Stimulated activated CD8-positive, alpha-beta memory T cell treated with anti-CD3 and anti-CD28 coated beads, Interleukin-7, amount 100 ng/mL, for 4 hours (primary cell): Measurements from ENCODE around the gene DYNC2I2.
A peak's percentile ranks its signal among the peaks of the same experiment; 100 is the strongest.
"Not testable (repeated sequence)": the region's sequence is repeated elsewhere in the genome, so short reads cannot be mapped to it uniquely, and the experiment has no call there.

ENCODE experiments used
- DNase-seq, 2 donors: peaks; one replicate each; pipeline ENCODE4 v3.0.0-alpha.2; 2020; ENCODE audit warnings: low read depth in 2 of 2

The DYNC2I2 gene

DNA sequence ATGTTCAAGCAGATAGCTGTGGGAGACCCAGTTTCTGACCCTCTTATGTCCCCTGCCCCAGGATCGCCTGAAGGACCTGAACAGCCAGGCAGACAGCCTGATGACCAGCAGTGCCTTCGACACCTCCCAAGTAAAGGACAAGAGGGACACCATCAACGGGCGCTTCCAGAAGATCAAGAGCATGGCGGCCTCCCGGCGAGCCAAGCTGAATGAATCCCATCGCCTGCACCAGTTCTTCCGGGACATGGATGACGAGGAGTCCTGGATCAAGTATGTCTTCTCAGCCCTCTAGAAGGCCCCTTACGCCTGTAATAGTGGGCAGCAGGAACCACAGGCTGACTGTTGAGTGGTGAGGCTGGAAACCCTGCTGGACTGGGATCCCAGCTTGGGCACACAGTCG lies 41.1 kb downstream of the DYNC2I2 start:
- no peak for DNase-seq

DNA sequence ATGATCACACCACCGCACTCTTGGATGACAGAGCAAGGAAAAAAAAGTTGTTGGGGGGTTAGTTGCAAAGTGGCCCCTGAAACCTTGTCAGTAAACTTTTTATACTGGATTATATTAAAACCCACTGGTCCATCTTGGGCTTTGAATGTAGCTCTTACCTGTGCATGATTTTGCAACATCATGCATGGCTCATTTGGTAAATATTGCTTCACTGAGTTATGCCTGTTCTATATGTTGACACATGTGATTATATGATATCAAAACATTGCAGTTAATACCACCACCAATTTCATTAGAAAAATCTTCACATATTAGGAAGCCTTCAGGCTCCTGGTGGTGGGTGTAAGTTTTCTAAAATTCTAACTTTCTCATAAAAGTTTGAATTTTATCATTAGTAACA lies 41.9 kb downstream of the DYNC2I2 start:
- no peak for DNase-seq

DNA sequence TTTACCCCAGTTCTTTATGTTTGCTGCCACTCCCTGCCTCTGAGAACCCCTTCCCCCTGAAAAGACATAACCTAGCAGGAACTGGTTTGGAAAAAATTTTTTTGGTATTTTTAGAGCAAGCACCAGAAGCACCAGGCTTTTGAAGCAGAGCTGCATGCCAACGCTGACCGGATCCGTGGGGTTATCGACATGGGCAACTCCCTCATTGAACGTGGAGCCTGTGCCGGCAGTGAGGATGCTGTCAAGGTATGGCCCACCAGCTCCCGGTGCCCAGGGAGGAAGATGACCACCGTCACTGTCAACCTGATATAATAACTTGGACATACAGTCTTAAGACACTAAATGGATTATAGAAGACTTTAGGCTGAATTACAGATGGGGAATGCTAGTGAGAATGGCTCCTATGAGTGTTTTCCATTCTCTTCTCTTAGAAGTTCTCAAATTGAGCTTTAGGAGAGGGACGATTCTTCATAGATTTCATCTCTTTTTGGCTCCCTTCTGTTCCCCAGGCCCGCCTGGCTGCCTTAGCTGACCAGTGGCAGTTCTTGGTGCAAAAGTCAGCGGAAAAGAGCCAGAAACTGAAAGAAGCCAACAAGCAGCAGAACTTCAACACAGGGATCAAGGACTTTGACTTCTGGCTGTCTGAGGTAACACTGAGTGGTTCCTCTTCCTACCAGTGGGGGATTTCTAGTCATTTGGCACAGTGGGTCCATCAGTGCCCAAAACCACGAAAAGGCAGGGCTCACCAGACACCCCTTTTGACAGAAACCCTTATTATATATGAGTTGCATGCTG lies 44.9 kb downstream of the DYNC2I2 start:
- DNase-seq = no peak

DNA sequence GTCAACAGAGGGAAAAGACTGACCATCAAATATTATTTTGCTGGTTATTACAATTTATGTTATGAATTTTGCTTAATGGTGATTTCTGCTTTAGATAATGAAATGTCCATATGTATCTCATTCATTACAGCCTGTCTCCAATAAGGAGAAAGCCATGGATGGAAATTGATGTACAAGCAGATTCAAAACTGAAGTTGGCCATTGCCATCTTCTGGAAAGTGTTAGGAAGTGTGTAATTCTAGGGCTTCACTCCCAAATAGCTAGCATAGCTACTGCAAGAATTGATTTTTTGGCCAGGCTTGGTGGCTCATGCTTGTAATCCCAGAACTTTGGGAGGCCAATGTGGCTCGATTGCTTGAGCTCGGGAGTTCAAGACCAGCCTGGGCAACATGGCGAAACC lies 45.8 kb downstream of the DYNC2I2 start:
- no peak for DNase-seq

DNA sequence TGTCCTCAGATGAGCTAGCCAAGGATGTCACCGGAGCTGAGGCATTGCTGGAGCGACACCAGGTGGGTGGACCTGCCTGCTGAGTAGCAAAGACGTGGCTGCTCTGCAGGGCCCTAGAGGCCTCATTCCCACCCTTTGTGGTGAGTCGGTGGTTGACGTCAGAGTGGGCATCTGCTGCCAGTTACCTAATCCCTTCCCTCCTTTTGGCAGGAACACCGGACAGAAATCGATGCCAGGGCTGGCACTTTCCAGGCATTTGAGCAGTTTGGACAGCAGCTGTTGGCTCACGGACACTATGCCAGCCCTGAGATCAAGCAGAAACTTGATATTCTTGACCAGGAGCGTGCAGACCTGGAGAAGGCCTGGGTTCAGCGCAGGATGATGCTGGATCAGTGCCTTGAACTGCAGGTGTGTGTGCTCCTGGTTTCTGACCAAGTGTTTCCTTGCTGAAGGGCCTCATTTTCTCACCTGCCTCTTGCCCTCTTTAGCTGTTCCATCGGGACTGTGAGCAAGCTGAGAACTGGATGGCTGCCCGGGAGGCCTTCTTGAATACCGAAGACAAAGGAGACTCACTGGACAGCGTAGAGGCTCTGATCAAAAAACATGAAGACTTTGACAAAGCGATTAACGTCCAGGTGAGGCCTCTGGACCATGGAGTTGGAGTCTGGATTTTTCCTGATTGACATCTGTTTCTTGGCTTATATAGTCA lies 48.9 kb downstream of the DYNC2I2 start:
- DNase-seq = no peak

DNA sequence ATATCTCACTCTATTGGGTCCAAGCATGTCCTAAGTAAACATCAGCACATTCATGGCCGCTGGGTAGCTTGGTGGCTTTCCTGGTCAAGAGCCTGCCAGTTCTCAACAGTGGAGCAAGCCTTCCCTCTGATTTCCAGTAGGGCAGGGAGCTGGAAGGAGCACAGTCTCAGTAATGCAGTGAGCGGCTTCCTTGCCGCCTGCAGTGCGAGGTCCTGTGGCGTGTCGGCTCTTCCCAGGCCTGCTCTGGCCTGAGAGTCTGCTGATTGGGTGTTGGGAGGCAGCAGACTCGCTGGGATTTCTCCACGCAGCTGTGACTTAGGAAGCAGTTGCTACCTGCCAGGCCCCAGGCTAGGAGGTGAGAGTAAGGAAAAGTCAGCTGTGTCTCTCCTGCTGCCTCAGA lies 53.0 kb downstream of the DYNC2I2 start:
- DNase-seq = no peak

DNA sequence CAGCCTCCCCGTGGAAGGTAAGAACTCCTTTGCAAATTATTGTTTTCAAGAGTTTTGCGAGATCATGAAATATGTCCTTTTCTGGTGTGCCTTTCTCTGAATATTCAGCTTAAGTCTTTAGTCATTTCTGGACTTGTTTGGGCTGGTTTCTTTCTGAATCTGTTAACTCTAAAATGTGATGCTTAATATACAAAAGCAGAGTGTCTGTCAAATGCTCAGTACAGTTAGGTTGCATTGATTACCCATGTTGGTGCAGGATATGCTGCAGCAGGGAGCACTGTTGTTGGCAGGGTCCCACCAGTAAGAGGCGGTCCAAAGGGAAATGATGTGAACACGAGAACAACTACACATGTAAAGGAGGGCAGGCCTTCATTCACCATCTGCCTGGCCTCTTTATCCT lies 56.5 kb downstream of the DYNC2I2 start:
- no peak for DNase-seq

DNA sequence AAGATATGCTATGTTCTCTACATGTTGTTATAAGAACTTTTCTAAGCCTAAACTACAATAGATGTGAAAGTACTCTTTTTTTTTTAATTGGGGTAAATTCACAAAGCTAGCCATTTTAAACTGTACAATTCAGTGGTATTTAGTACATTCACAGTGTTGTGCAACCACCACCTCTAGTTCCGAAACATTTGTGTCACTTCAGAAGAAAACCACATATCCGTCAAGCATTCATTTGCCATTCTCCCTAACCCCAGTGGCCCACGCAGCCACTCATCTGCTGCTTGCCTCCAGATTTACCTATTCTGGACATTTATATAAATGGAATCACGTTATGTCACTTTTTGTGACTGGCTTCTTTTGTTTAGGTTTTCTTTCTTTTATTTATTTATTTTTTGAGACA lies 61.2 kb downstream of the DYNC2I2 start:
- DNase-seq = no peak

DNA sequence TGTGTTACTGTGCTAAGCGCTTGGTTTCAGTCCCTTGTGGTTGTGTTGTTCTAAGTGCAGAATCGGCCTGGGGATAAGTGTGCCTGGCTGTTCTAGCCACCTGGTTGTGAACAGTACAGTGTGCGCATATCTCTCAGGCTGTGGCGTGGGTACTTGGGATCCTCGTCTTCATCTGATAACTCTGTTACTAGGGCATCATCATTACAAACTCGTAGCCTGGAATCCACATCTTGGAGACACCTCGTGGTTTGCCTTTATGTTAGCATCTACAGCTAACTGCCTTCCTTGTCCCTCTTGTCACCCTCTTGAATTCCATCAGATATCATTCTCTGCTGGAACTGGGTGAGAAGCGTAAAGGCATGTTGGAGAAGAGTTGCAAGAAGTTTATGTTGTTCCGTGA lies 62.8 kb downstream of the DYNC2I2 start:
- no peak for DNase-seq

DNA sequence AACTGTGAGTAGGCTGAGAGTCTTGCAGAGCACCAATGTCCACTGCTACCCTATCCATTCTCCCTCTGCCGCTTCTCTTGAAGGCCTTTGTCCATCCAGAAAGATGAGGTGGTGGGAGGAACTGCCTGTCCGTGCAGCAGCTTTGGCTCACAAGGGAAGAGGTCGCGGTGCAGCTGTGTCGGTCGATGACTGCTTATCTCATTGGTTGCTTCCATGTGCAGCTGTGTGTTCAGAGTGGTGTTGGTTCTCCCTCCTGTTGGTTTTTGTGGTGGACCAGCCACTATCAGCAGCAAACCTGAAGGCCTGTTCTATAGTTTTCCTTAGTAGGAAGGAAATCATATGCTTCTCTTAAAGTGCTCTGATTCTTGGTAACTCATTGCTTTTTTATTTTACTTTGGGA lies 63.6 kb downstream of the DYNC2I2 start:
- no peak for DNase-seq

DNA sequence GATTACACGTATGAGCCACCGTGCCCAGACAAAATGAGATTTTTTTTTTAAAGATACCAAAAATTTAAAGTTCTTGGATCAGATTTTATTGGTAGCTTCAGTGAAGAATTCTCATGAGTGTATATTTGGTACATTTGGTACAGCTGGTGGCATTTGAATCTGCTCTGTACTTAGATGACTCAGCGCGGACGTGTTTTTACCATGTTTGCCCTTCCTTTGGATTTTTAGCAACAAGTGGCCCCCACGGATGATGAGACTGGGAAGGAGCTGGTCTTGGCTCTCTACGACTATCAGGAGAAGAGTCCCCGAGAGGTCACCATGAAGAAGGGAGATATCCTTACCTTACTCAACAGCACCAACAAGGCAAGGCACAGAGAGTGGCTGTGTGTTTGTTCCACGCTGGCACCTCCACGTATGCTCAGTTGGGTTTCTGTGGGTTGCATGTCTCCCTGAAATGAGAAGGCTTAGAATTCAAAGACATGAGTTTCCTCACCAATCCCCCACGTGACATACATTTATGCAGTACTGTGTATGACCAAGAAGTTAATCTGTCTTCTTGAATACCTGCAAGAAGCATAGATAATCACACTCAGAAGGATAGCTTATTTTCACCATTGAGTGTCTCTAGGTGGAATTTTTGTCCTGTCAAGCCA lies 67.9 kb downstream of the DYNC2I2 start:
- DNase-seq = no peak

DNA sequence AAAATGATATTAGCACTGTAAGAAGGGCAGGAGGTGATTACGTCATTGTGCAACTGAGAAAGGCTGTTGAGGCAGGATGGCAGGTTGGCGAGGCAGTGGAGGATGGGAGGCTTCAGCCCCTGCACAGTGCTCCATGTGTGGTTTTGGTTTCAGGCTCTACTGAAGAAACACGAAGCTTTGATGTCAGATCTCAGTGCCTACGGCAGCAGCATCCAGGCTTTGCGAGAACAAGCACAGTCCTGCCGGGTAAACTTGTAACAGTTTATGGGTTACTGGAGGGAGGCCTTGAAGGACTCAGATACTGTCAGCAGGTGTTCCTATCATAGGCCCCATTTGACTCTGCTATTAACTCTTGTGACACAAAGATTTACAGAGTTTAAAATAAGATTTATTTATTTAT lies 69.2 kb downstream of the DYNC2I2 start:
- DNase-seq = peak in 1 of 2 donors; percentile 1

DNA sequence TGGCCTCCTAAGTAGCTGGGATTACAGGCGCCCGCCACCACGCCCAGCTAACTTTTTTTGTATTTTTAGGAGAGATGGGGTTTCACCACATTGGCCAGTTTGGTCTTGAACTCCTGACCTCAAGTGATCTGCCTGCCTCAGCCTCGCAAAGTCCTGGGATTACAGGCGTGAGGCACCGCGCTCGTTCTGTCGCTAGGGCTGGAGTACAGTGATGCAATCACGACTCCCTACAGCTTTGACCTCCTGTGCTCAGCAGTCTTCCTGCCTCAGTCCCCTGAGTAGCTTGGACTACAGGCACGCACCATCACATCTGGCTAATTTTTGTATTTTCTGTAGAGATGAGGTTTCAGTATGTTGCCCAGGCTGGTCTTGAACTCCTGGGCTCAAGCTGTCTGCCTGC lies 69.7 kb downstream of the DYNC2I2 start:
- DNase-seq = not testable (repeated sequence)

DNA sequence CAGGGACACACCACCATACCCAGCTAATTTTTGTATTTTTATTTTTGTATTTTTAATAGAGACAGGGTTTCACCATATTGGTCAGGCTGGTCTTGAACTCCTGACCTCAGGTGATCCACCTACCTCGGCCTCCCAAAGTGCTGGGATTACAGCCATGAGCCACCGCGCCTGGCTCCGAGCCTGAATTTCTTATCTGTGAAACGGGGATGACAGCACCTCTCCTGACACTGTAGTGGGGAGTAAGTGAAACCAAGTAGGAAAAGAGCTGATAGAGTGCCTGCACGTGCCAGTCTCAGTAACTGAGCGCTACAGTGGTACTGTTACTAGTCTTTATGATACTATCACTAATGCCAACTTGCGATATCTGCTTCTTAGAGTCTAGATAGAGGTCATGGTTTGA lies 71.5 kb downstream of the DYNC2I2 start:
- not testable (repeated sequence) for DNase-seq
